ENCODE data around the gene EID1.
"Not testable (repeated sequence)": the region's sequence is repeated elsewhere in the genome, so short reads cannot be mapped to it uniquely, and the experiment has no call there.

EID1 gene

GRCh38 chr15:48869966-48870365, 8.0 kb upstream of the EID1 start:
- no peak for DNase-seq

GRCh38 chr15:48871542-48871941, 6.4 kb upstream of the EID1 start:
- no peak for DNase-seq

GRCh38 chr15:48872632-48873031, 5.3 kb upstream of the EID1 start:
- no peak for DNase-seq

GRCh38 chr15:48875241-48875960, 2.5 kb upstream of the EID1 start:
- no peak for DNase-seq

GRCh38 chr15:48876057-48876456, 1.9 kb upstream of the EID1 start:
- DNase-seq = no peak

- DNase-seq = no peak
Observed at GRCh38 chr15:48880070-48880634, 2.2 kb downstream of the EID1 start.

- DNase-seq = no peak
Observed at GRCh38 chr15:48883699-48884098, 5.8 kb downstream of the EID1 start.

- no peak for DNase-seq
Observed at GRCh38 chr15:48887144-48887543, 9.2 kb downstream of the EID1 start.

- no peak for DNase-seq
Observed at GRCh38 chr15:48888191-48888590, 10.3 kb downstream of the EID1 start.

- no peak for DNase-seq
Observed at GRCh38 chr15:48888836-48889235, 10.9 kb downstream of the EID1 start.

- no peak for DNase-seq
Observed at GRCh38 chr15:48889925-48890324, 12.0 kb downstream of the EID1 start.

- DNase-seq = no peak
Observed at GRCh38 chr15:48890375-48890972, 12.5 kb downstream of the EID1 start.

- DNase-seq = no peak
Observed at GRCh38 chr15:48891232-48891765, 13.4 kb downstream of the EID1 start.

GRCh38 chr15:48893311-48893710, 15.4 kb downstream of the EID1 start:
- no peak for DNase-seq

- peak; percentile 66 for DNase-seq
Observed at GRCh38 chr15:48896869-48897814, 19.2 kb downstream of the EID1 start.

GRCh38 chr15:48898032-48898431, 20.1 kb downstream of the EID1 start:
- no peak for DNase-seq

GRCh38 chr15:48898446-48898845, 20.5 kb downstream of the EID1 start:
- DNase-seq = no peak

GRCh38 chr15:48899793-48900192, 21.9 kb downstream of the EID1 start:
- DNase-seq = no peak

- no peak for DNase-seq
Observed at GRCh38 chr15:48904758-48905157, 26.8 kb downstream of the EID1 start.

GRCh38 chr15:48905216-48905615, 27.3 kb downstream of the EID1 start:
- DNase-seq = no peak

- no peak for DNase-seq
Observed at GRCh38 chr15:48905847-48906246, 27.9 kb downstream of the EID1 start.

- not testable (repeated sequence) for DNase-seq
Observed at GRCh38 chr15:48909313-48909712, 31.4 kb downstream of the EID1 start.

GRCh38 chr15:48910554-48910953, 32.6 kb downstream of the EID1 start:
- DNase-seq = not testable (repeated sequence)

Measured in EL (cell line).